ENCODE results near the gene STEAP4. TPM values are rescaled to one million over a fixed set of nuclear protein-coding genes. Genes with fewer than 3 reads are reported as not detected.

Gene STEAP4
- total RNA-seq, 1 experiment from 2014 or later: 0.10 TPM

DNA sequence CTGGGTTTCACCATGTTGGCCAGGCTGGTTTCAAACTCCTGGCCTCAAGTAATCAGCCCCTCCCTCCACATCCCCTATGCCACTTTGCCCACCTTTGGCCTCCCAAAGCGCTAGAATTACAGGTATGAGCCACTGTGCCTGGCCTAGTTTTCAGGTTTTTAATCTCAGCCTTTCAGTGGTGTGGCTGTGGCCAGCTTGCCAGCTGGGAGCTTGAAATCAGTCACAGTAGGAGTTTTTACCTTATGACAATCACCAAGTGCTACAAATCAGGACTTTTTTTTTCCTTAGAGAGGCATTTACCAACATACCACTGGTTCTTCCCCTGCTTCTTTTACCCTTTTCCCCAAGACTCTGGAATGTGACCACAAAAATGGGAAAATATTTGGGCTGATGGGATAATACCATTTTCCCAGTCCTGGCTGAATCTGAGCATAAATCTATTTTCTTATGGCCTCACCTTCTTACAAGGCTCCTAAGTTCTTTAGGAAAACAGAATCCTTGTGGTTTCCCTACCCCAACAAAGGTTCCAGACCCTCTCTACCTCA lies 6.2 kb downstream of the STEAP4 start:
- intact Hi-C loops (cut with micrococcal nuclease; ENCODE audit: unreplicated experiment): no loop called here
- in situ Hi-C loops (cut with HindIII; ENCODE audit: low pct_unique_long_range_greater_than_20kb, low sequenced_read_pairs): no loop called here
- Histone ChIP-seq H3K36me3 (ENCODE audit: control insufficient read depth, insufficient read depth, low read length) (no peaks in the 10 kb centered on the region), H3K4me3 (ENCODE audit: low read depth in 2 of 2, low read length in 2 of 2) (no peak overlapping the region), H3K27me3 (ENCODE audit: control insufficient read depth, insufficient read depth, low read length) (no peaks in the 10 kb centered on the region), H3K9me3 (ENCODE audit: control insufficient read depth, insufficient read depth, low read depth, low read length) (no peaks in the 10 kb centered on the region), H3K27ac (ENCODE audit: low read length) (no peak overlapping the region), H3K4me1 (ENCODE audit: control insufficient read depth, insufficient read depth, low read length) (no peaks in the 10 kb centered on the region)
- POLR2A ChIA-PET: no interaction called here
- TF ChIP-seq TCF7L2 (IDR thresholded peaks at IDR 0.05; ENCODE audit: low read depth, low read length): no peak
- no peak for TF ChIP-seq SIN3A (IDR thresholded peaks at IDR 0.05; ENCODE audit: borderline replicate concordance, insufficient read depth, low read depth, low read length)
- TF ChIP-seq POLR2AphosphoS5 (IDR thresholded peaks at IDR 0.05; ENCODE audit: low read depth, low read length): no peak
- TF ChIP-seq, protein P1, sequence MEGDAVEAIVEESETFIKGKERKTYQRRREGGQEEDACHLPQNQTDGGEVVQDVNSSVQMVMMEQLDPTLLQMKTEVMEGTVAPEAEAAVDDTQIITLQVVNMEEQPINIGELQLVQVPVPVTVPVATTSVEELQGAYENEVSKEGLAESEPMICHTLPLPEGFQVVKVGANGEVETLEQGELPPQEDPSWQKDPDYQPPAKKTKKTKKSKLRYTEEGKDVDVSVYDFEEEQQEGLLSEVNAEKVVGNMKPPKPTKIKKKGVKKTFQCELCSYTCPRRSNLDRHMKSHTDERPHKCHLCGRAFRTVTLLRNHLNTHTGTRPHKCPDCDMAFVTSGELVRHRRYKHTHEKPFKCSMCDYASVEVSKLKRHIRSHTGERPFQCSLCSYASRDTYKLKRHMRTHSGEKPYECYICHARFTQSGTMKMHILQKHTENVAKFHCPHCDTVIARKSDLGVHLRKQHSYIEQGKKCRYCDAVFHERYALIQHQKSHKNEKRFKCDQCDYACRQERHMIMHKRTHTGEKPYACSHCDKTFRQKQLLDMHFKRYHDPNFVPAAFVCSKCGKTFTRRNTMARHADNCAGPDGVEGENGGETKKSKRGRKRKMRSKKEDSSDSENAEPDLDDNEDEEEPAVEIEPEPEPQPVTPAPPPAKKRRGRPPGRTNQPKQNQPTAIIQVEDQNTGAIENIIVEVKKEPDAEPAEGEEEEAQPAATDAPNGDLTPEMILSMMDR (IDR thresholded peaks at IDR 0.05): no peak
- TF ChIP-seq, protein P2, sequence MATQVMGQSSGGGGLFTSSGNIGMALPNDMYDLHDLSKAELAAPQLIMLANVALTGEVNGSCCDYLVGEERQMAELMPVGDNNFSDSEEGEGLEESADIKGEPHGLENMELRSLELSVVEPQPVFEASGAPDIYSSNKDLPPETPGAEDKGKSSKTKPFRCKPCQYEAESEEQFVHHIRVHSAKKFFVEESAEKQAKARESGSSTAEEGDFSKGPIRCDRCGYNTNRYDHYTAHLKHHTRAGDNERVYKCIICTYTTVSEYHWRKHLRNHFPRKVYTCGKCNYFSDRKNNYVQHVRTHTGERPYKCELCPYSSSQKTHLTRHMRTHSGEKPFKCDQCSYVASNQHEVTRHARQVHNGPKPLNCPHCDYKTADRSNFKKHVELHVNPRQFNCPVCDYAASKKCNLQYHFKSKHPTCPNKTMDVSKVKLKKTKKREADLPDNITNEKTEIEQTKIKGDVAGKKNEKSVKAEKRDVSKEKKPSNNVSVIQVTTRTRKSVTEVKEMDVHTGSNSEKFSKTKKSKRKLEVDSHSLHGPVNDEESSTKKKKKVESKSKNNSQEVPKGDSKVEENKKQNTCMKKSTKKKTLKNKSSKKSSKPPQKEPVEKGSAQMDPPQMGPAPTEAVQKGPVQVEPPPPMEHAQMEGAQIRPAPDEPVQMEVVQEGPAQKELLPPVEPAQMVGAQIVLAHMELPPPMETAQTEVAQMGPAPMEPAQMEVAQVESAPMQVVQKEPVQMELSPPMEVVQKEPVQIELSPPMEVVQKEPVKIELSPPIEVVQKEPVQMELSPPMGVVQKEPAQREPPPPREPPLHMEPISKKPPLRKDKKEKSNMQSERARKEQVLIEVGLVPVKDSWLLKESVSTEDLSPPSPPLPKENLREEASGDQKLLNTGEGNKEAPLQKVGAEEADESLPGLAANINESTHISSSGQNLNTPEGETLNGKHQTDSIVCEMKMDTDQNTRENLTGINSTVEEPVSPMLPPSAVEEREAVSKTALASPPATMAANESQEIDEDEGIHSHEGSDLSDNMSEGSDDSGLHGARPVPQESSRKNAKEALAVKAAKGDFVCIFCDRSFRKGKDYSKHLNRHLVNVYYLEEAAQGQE (IDR thresholded peaks at IDR 0.05; ENCODE audit: insufficient read depth in 1 of 2, low read depth in 2 of 2, low read length in 1 of 2): no peak
- ATAC-seq: no peak
- no TSS peak for BruUV-seq (replicated peaks)
- no peak for DNase-seq (ENCODE audit: low read depth, low spot score)
- CTCF ChIA-PET: no interaction called here

GRCh38 chr7:88299126-88299525 lies 7.6 kb downstream of the STEAP4 start:
- CTCF ChIA-PET: no interaction called here
- H3K4me1 ChIP-seq (ENCODE audit: control insufficient read depth, insufficient read depth, low read length): no peaks in the 10 kb centered on the region
- no peak overlapping the region for H3K4me3 ChIP-seq (ENCODE audit: low read depth in 2 of 2, low read length in 2 of 2)
- H3K27ac ChIP-seq (ENCODE audit: low read length): no peak overlapping the region
- no peaks in the 10 kb centered on the region for H3K27me3 ChIP-seq (ENCODE audit: control insufficient read depth, insufficient read depth, low read length)
- POLR2A ChIA-PET: no interaction called here
- no peaks in the 10 kb centered on the region for H3K9me3 ChIP-seq (ENCODE audit: control insufficient read depth, insufficient read depth, low read depth, low read length)
- BruUV-seq (replicated peaks): no TSS peak
- ATAC-seq (no peak), DNase-seq (ENCODE audit: low read depth, low spot score) (no peak)
- intact Hi-C loops (cut with micrococcal nuclease; ENCODE audit: unreplicated experiment): no loop called here
- in situ Hi-C loops (cut with HindIII; ENCODE audit: low pct_unique_long_range_greater_than_20kb, low sequenced_read_pairs): no loop called here
- TF ChIP-seq SIN3A (IDR thresholded peaks at IDR 0.05; ENCODE audit: borderline replicate concordance, insufficient read depth, low read depth, low read length): no peak
- no peak for TF ChIP-seq POLR2AphosphoS5 (IDR thresholded peaks at IDR 0.05; ENCODE audit: low read depth, low read length)
- TF ChIP-seq TCF7L2 (IDR thresholded peaks at IDR 0.05; ENCODE audit: low read depth, low read length): no peak
- TF ChIP-seq, protein P2 (IDR thresholded peaks at IDR 0.05; ENCODE audit: insufficient read depth in 1 of 2, low read depth in 2 of 2, low read length in 1 of 2): no peak
- TF ChIP-seq, protein P1 (IDR thresholded peaks at IDR 0.05): no peak
- no peaks in the 10 kb centered on the region for H3K36me3 ChIP-seq (ENCODE audit: control insufficient read depth, insufficient read depth, low read length)

Measured in Panc1 (cell line).